Erythroblast (primary cell): Measurements from ENCODE around the gene GATA6.

Experiments
- GATA1 ChIP-seq: IDR thresholded peaks from 2 replicates; pipeline ENCODE4 v1.6.1; 2011; ENCODE audit warnings: low read depth, mild to moderate bottlenecking, control low read depth, low read length, moderate library complexity
- POLR2A ChIP-seq: IDR thresholded peaks from 2 replicates; pipeline ENCODE4 v1.6.1; 2011; ENCODE audit warnings: mild to moderate bottlenecking, low read length

DNA sequence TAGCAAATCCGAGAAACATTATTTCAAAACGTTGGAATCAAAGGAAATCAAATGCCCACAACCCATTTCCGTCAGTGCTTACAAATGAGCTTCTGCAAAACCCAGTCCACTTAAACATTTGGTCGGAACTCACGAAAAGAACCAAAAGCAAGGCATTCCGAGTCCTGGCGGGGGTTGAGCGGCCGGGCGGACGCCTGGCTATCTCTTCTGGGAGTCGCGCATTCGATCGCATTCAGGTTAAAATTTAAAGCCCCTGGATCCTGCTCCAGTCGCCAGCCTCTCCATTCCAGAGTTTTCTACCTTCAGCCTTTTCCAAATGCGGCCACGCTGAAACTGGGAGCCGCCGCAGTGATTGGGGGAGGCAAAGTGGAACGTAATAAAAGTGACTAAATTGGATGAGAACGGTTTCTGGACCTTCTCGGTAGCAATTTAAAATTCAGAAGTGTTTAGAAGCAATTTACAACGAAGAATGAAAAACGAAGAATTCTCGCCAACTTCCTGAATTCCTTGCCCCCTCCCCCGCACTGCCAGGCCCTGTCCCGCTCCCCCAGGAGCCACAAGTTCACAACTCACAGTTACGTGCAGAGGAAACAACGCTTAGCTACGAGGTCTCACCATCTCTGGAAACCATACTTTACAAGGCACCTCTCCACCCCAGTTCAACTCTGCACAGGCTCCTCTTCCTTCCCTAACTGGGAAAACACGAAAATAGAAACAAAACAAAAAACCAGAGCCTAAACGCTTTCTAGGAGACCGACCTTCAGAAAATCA lies 1.7 kb upstream of the GATA6 start:
- TF ChIP-seq POLR2A (no peak), GATA1 (no peak)
